HTERT RPE-1 (cell line): ENCODE measurements around the gene FBP2.
"Not testable (repeated sequence)": the region's sequence is repeated elsewhere in the genome, so short reads cannot be mapped to it uniquely, and the experiment has no call there.

Experiments used
- in situ Hi-C: fragments of 300-500 bp; cut with MboI; formaldehyde crosslinking; loops from 4 replicates; pipeline ENCODE4 v1.14.3; 2020; ENCODE audit warnings: low sequenced_read_pairs

The FBP2 gene

GRCh38 chr9:94607423-94607691, 13.7 kb upstream of the FBP2 start:
- in situ Hi-C loops = no loop called here

DNA sequence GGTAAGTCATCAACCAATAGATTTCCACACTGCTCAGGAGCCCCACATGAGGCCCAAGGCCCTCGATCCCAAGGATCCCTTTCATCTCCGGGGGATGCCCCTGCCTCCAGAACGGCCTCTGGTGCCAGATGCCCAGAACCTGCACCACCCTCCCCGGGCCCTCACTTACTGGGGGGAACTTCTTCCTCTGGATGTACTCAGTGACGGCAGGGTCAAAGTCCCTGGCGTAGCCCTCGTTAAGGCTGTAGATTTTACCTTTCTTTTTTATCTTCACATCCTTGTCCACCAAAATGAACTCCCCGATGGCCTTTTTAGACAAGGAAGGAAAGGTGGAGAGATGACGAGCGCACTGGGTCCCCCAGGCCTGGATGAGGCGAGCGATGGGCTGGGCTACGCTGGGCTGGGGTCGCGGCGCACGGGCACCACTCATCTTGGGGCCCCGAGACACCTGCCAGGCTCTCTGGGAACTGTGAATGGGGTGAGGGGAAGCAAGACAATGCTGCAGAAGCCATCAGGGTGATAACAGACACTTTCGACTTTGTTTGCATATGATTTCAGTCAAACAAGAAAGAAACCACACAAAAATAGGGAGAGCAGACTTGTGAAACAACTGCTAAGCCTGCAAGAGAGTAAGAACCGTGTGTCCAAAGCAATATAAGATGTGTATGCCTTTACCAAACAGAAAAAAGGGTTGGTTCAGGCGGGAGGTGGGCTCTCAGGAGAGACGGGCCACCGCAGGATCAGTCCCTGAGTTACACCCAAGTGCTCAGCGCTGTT, 13.2 kb upstream of the FBP2 start:
- in situ Hi-C loops = no loop called here

DNA sequence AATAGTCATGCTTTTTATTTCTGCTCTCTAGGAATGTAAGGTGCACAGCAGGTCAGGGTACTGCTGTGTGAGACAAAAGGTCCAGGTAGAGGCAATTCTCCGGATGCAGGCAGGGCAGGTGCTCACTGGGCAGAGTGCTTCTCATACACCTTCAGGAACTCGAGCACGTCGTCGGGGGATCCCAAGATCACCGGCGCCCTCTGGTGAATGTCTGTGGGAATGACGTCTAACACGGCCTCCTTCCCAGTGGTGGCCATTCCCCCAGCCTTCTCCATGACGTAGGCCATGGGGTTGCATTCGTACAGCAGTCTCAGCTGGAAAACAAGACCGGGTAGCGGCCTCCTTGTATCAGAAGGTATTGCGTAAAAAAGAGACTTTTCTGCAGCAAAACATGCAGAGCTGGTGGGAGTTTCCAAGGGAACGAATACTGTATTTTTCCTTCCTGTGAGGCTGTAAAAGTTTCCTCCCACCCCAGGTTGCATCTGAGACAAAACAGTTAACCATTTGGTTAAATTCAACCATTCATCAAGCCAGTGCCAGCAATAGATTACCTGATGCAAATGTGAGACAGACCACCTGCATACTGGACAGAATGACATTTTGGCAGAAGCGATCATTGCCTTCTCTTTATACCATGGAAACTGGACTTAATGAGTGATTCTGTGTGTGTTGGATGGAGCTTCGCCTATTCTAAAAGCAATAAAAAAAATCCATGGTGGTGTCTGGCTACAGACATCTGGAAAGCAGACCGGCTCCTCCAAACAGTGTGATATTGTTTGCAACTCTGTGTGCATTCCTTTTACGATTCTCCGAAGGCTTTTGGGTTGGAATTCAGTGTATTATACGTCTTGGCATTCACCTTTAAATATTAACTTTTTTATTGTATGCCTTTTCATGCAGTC, 9.9 kb upstream of the FBP2 start:
- in situ Hi-C loops = no loop called here

- in situ Hi-C loops = no loop called here
Observed at GRCh38 chr9:94602666-94603065, 9.0 kb upstream of the FBP2 start.

DNA sequence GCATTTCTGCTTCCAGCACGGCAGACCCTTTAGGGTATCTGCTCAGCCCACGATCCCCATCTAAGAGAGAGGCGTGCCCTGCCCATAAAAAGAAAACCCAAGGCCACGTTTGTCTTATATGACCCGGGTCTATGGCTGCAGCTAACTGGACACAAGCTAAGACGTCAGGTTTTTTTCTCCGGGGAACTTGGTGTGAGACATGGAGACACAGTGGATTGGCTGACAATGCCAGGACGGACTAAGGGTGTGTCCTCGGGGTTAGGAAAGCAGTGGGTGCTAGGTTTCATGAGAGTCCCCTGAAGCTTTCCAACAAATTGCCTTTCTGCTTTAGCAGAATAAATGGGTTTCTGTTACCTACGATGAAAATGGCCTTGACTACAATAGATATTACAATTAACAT, 7.1 kb upstream of the FBP2 start:
- in situ Hi-C loops = no loop called here

GRCh38 chr9:94600258-94600657, 6.6 kb upstream of the FBP2 start:
- in situ Hi-C loops = no loop called here

DNA sequence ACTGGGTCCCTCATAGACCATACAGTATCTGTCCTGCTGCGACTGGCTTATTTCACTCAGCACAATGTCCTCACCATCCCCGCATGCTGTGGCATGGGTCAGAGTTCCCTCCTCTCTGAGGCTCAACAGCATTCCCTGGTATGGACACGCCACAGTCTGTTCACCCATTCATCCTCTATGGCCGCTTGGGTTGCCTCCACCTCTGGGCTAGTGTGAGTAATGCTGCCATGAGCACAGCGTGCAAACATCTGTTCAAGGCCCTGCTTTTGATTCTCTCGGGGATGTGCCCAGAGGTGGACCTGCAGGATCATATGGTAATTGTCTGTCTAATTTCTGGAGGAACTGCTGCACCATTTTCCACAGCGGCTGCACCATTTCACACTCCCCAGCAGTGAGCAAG, 5.5 kb upstream of the FBP2 start:
- in situ Hi-C loops = no loop called here

DNA sequence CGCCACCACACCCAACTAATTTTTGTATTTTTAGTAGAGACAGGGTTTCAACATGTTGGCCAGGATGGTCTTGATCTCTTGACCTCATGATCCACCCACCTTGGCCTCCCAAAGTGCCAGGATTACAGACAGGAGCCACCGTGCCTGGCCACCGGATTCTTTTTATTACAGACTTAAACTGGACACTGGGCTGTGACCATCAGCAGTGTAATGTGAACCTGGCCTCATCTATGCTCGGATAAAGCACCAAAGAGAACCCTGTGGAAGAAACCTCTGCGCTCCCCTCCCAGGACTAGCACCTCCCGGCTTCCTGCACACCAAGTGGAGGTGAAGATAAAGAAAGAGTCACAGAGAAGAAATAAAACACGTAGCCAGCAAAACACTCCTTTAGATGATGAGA, 941 bp downstream of the FBP2 start:
- in situ Hi-C loops = not testable (repeated sequence)

DNA sequence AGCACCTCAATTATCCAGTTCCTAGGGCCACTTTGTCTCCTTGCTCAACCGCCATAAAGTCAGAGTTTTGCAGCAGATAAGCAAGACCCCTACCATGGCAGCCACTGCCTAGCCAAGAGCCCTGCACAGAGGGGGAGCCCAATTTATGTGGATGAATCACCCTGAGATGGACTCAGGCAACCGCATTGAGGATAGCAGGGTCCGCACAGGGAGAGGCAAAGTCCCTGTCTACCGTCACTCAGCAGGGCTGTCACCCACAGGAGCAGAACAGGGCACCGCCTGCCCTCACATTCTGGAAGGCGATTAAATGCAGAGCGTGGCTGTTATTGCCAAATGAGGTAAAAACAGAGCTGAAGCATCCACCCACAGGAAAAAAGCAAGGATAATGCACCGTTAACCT, 1.7 kb downstream of the FBP2 start:
- in situ Hi-C loops = no loop called here

- in situ Hi-C loops = not testable (repeated sequence)
Observed at GRCh38 chr9:94591046-94591545, 2.5 kb downstream of the FBP2 start.

- in situ Hi-C loops = no loop called here
Observed at GRCh38 chr9:94588681-94589080, 4.9 kb downstream of the FBP2 start.

DNA sequence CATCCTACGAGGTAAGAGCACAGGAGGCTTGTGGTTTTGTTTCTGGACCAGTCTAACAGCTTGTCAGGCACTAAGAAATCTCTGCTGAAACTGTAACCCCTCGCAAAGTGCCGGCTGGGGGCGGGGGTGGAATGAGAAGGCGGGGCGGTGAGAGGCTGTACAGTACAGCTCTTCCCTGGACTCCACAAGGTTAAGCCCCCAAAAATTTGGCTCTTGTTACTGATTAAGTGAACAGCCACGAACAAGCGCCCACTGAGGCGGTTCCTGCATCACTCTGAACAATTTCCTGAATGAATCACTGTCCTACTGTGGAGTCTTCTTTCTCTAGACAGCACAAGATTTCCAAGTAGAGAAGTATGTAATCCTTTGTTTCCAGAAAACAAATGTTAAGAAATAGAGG, 6.8 kb downstream of the FBP2 start:
- in situ Hi-C loops = no loop called here

GRCh38 chr9:94586316-94586715, 7.3 kb downstream of the FBP2 start:
- in situ Hi-C loops = no loop called here

- in situ Hi-C loops = no loop called here
Observed at GRCh38 chr9:94584555-94584954, 9.1 kb downstream of the FBP2 start.

DNA sequence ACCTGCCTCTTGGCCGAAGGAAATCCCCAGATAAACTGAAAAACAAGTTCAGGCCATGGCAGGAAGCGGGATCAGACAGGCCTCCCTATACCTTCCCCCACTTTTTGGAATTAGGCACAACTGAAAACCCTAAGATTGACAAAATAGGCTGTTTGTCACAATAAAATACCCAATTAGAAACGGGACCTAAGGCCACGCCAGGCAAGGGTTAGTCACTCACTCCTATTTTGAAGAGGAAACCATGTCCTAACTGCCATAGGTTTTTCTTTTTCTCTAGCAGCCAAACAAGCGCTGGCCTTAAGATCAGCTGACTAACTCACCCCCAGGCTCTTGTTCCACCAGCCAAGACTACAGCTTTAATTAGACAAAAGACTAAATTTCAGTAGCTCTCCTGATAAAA, 11.9 kb downstream of the FBP2 start:
- in situ Hi-C loops = no loop called here

GRCh38 chr9:94577571-94577970, 16.1 kb downstream of the FBP2 start:
- in situ Hi-C loops = no loop called here

- in situ Hi-C loops = no loop called here
Observed at GRCh38 chr9:94577036-94577435, 16.6 kb downstream of the FBP2 start.

DNA sequence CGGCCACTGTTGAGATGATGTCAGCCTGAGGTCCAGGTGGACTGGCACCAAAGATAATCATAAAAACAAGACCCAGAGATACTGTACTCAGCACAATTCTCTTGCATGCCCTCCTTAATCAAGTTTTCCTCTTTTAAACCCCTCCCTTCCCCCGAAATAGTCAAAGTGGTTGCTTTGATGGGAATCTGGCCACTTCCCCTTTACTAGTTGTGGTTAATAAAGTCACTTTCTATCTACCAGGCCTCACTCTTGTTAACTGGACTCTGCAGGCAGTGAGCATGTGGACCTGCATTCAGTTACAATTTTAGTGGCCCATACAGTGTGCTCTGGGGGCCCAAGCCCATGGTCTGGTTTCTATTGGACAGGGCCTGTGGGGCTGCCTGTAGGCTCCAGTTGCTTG, 17.5 kb downstream of the FBP2 start:
- in situ Hi-C loops = no loop called here

DNA sequence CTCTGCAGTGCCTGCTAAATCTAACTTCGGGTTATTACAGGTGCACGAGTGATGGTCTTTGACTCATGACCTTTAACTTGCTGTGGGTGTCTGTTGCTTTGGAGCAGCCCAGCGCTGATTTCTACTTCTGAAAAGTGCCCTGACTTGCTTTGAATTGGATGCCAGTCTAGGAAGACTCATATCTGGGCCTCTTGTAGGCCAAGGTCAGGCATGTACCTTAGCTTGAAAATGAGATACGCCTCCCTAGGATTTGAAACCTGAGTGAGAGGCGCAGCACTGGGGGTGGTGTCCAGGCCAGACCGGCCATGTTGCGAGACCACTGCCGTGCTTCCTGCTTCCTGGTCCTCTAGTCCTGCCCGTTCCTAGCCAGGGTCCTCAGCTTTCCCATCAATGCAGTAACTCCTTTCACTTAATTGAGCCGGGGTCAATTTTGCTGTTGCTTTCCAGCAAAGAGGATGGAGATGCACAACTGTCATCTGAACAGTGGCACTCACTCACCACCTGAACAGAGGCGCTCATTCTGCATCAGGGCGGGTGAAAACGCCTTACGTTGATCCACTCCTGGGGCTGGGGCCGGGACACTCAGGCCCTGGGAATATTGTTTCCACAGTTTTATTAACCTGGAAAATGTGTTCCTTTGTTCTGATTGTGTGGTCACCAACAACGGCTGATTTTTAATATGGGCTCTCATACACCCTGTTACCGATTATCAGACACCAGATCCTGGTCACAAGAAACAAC, 24.5 kb downstream of the FBP2 start:
- in situ Hi-C loops = no loop called here

GRCh38 chr9:94568250-94568889, 25.3 kb downstream of the FBP2 start:
- in situ Hi-C loops = no loop called here

DNA sequence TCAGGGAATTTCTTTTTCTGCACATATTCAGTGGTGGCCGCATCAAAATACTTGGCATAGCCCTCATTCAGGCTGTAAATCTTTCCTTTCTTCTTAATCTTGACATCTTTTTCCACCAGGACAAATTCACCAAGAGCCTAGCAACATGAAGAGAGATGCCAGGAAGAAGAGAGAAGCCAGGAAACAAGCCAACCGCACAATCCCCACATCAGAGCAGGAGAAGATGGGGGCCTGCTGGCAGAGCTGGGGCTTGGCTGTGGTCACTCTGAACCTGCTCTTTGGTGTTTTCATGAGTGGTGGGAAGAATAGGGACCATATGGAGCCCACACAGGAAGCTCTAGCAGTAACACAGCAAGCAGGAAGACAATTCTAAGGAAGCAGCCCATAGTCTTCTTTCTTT, 26.4 kb downstream of the FBP2 start:
- in situ Hi-C loops = no loop called here
